ENCODE data around the gene NCBP2. TPM values are rescaled to one million over a fixed set of nuclear protein-coding genes. Genes with fewer than 3 reads are reported as not detected.

The NCBP2 gene
- total and polyA plus RNA-seq, 4 experiments from 2014 or later = 65.1 to 82.2 (median 72.5) TPM

GRCh38 chr3:196938124-196938523 lies 4.2 kb downstream of the NCBP2 start:
- H3K27me3 Mint-ChIP-seq = no peaks in the 10 kb centered on the region
- no peak overlapping the region for H3K27ac ChIP-seq (ENCODE audit: low read depth, low read length)
- no peaks in the 10 kb centered on the region for H3K27me3 ChIP-seq (ENCODE audit: insufficient read depth, low read length)
- no peak overlapping the region for H3K4me3 Mint-ChIP-seq
- peaks cover 21% of the 10 kb centered on the region for H3K4me1 ChIP-seq (ENCODE audit: insufficient read depth, low read length)
- H3K36me3 Mint-ChIP-seq = peaks cover 51 to 79% of the 10 kb centered on the region in 2 donors
- no peaks in the 10 kb centered on the region for H3K9me3 ChIP-seq (ENCODE audit: control insufficient read depth in 1 of 2, low read length in 2 of 2)
- H3K27ac Mint-ChIP-seq = peak overlapping the region in 2 of 7 donors; percentile 52 to 98
- no peak overlapping the region for H3K4me3 ChIP-seq (ENCODE audit: low read length in 2 of 2)
- H3K9me3 Mint-ChIP-seq = peaks cover 0 to 4% (median 0%) of the 10 kb centered on the region in 8 donors
- POLR2A ChIA-PET (ENCODE audit: partially characterized antibody) = interaction anchor here (1.5 kb wide), 1 partner anchor 53 kb away, joined by 3 read pairs; no protein-coding TSS in a partner anchor
- DNase-seq = no peak
- intact Hi-C loops (cut with micrococcal nuclease) = no loop called here
- CTCF ChIA-PET (ENCODE audit: partially characterized antibody) = no interaction called here
- peaks cover 52% of the 10 kb centered on the region for H3K36me3 ChIP-seq (ENCODE audit: insufficient read depth, low read length)
- H3K4me1 Mint-ChIP-seq = peaks cover 11 to 41% (median 28%) of the 10 kb centered on the region in 4 donors

- H3K27me3 Mint-ChIP-seq = no peaks in the 10 kb centered on the region
- Histone ChIP-seq H3K4me3 (ENCODE audit: low read length in 2 of 2) (no peak overlapping the region), H3K36me3 (ENCODE audit: insufficient read depth, low read length) (peaks cover 62% of the 10 kb centered on the region), H3K27ac (ENCODE audit: low read depth, low read length) (no peak overlapping the region), H3K4me1 (ENCODE audit: insufficient read depth, low read length) (peaks cover 15% of the 10 kb centered on the region), H3K27me3 (ENCODE audit: insufficient read depth, low read length) (no peaks in the 10 kb centered on the region), H3K9me3 (ENCODE audit: control insufficient read depth in 1 of 2, low read length in 2 of 2) (no peaks in the 10 kb centered on the region)
- H3K36me3 Mint-ChIP-seq = peaks cover 60 to 82% of the 10 kb centered on the region in 2 donors
- peaks cover 0 to under 1% (median 0%) of the 10 kb centered on the region in 8 donors for H3K9me3 Mint-ChIP-seq
- CTCF ChIA-PET (ENCODE audit: partially characterized antibody) = no interaction called here
- POLR2A ChIA-PET (ENCODE audit: partially characterized antibody) = no interaction called here
- intact Hi-C loops (cut with micrococcal nuclease) = no loop called here
- DNase-seq = no peak
- H3K27ac Mint-ChIP-seq = no peak overlapping the region
- H3K4me1 Mint-ChIP-seq = peaks cover 7 to 26% (median 15%) of the 10 kb centered on the region in 4 donors
- H3K4me3 Mint-ChIP-seq = no peak overlapping the region
Measured at GRCh38 chr3:196936288-196936687, 6.0 kb downstream of the NCBP2 start.

GRCh38 chr3:196932600-196932999 lies 9.7 kb downstream of the NCBP2 start:
- no peaks in the 10 kb centered on the region for H3K4me1 Mint-ChIP-seq
- Histone ChIP-seq H3K4me1 (ENCODE audit: insufficient read depth, low read length) (no peaks in the 10 kb centered on the region), H3K36me3 (ENCODE audit: insufficient read depth, low read length) (peaks cover 75% of the 10 kb centered on the region), H3K27ac (ENCODE audit: low read depth, low read length) (no peak overlapping the region), H3K4me3 (ENCODE audit: low read length in 2 of 2) (no peak overlapping the region), H3K9me3 (ENCODE audit: control insufficient read depth in 1 of 2, low read length in 2 of 2) (no peaks in the 10 kb centered on the region), H3K27me3 (ENCODE audit: insufficient read depth, low read length) (no peaks in the 10 kb centered on the region)
- POLR2A ChIA-PET (ENCODE audit: partially characterized antibody) = interaction anchor here (1.6 kb wide), 1 partner anchor 9 kb away, joined by 4 read pairs; no protein-coding TSS in a partner anchor
- H3K9me3 Mint-ChIP-seq = no peaks in the 10 kb centered on the region
- DNase-seq = no peak
- no peak overlapping the region for H3K4me3 Mint-ChIP-seq
- H3K27ac Mint-ChIP-seq = peak overlapping the region in 1 of 7 donors; percentile 44
- no peaks in the 10 kb centered on the region for H3K27me3 Mint-ChIP-seq
- CTCF ChIA-PET (ENCODE audit: partially characterized antibody) = no interaction called here
- intact Hi-C loops (cut with micrococcal nuclease) = no loop called here
- peaks cover 53 to 90% of the 10 kb centered on the region in 2 donors for H3K36me3 Mint-ChIP-seq

- Mint-ChIP-seq H3K9me3 (no peaks in the 10 kb centered on the region), H3K27me3 (no peaks in the 10 kb centered on the region), H3K4me1 (no peaks in the 10 kb centered on the region), H3K36me3 (peaks cover 47 to 88% of the 10 kb centered on the region in 2 donors), H3K4me3 (no peak overlapping the region), H3K27ac (peak overlapping the region in 2 of 7 donors; percentile 44 to 46)
- Histone ChIP-seq H3K27me3 (ENCODE audit: insufficient read depth, low read length) (no peaks in the 10 kb centered on the region), H3K36me3 (ENCODE audit: insufficient read depth, low read length) (peaks cover 69% of the 10 kb centered on the region), H3K27ac (ENCODE audit: low read depth, low read length) (no peak overlapping the region), H3K9me3 (ENCODE audit: control insufficient read depth in 1 of 2, low read length in 2 of 2) (no peaks in the 10 kb centered on the region), H3K4me3 (ENCODE audit: low read length in 2 of 2) (no peak overlapping the region), H3K4me1 (ENCODE audit: insufficient read depth, low read length) (no peaks in the 10 kb centered on the region)
- intact Hi-C loops (cut with micrococcal nuclease) = no loop called here
- ChIA-PET POLR2A (ENCODE audit: partially characterized antibody) (no interaction called here), CTCF (ENCODE audit: partially characterized antibody) (no interaction called here)
- DNase-seq = no peak
Measured at GRCh38 chr3:196931828-196932587, 10.3 kb downstream of the NCBP2 start.

- H3K36me3 Mint-ChIP-seq = peaks cover 38 to 79% of the 10 kb centered on the region in 2 donors
- no peaks in the 10 kb centered on the region for H3K4me1 Mint-ChIP-seq
- ChIA-PET CTCF (ENCODE audit: partially characterized antibody) (no interaction called here), POLR2A (ENCODE audit: partially characterized antibody) (interaction anchor here (0.5 to 2.2 kb wide), 2 partner anchors 11 to 37 kb away, joined by 3 to 10 read pairs; partner anchors contain the start of gene NCBP2)
- Histone ChIP-seq H3K27me3 (ENCODE audit: insufficient read depth, low read length) (no peaks in the 10 kb centered on the region), H3K9me3 (ENCODE audit: control insufficient read depth in 1 of 2, low read length in 2 of 2) (no peaks in the 10 kb centered on the region), H3K4me1 (ENCODE audit: insufficient read depth, low read length) (no peaks in the 10 kb centered on the region), H3K36me3 (ENCODE audit: insufficient read depth, low read length) (peaks cover 61% of the 10 kb centered on the region), H3K27ac (ENCODE audit: low read depth, low read length) (no peak overlapping the region), H3K4me3 (ENCODE audit: low read length in 2 of 2) (no peak overlapping the region)
- H3K27ac Mint-ChIP-seq = peak overlapping the region in 1 of 7 donors; percentile 50
- H3K27me3 Mint-ChIP-seq = no peaks in the 10 kb centered on the region
- no peak overlapping the region for H3K4me3 Mint-ChIP-seq
- intact Hi-C loops (cut with micrococcal nuclease) = no loop called here
- no peaks in the 10 kb centered on the region for H3K9me3 Mint-ChIP-seq
- DNase-seq = no peak
Measured at GRCh38 chr3:196931157-196931556, 11.2 kb downstream of the NCBP2 start.

- Histone ChIP-seq H3K4me1 (ENCODE audit: insufficient read depth, low read length) (no peaks in the 10 kb centered on the region), H3K4me3 (ENCODE audit: low read length in 2 of 2) (no peak overlapping the region), H3K27ac (ENCODE audit: low read depth, low read length) (no peak overlapping the region), H3K27me3 (ENCODE audit: insufficient read depth, low read length) (no peaks in the 10 kb centered on the region), H3K36me3 (ENCODE audit: insufficient read depth, low read length) (peaks cover 36% of the 10 kb centered on the region), H3K9me3 (ENCODE audit: control insufficient read depth in 1 of 2, low read length in 2 of 2) (no peaks in the 10 kb centered on the region)
- Mint-ChIP-seq H3K4me3 (no peak overlapping the region), H3K9me3 (no peaks in the 10 kb centered on the region), H3K27me3 (no peaks in the 10 kb centered on the region), H3K27ac (peak overlapping the region in 2 of 7 donors; percentile 51 to 55), H3K4me1 (no peaks in the 10 kb centered on the region), H3K36me3 (peaks cover 19 to 70% of the 10 kb centered on the region in 2 donors)
- ChIA-PET CTCF (ENCODE audit: partially characterized antibody) (no interaction called here), POLR2A (ENCODE audit: partially characterized antibody) (interaction anchor here (2.1 kb wide), 1 partner anchor 14 kb away, joined by 8 read pairs; the partner anchor contains the start of gene NCBP2)
- intact Hi-C loops (cut with micrococcal nuclease) = no loop called here
- no peak for DNase-seq
Measured at GRCh38 chr3:196927571-196928453, 14.5 kb downstream of the NCBP2 start.

- intact Hi-C loops (cut with micrococcal nuclease) = no loop called here
- H3K27me3 ChIP-seq (ENCODE audit: insufficient read depth, low read length) = no peaks in the 10 kb centered on the region
- no peaks in the 10 kb centered on the region for H3K9me3 ChIP-seq (ENCODE audit: control insufficient read depth in 1 of 2, low read length in 2 of 2)
- H3K36me3 ChIP-seq (ENCODE audit: insufficient read depth, low read length) = no peaks in the 10 kb centered on the region
- H3K4me1 Mint-ChIP-seq = peaks cover 0 to 6% (median under 1%) of the 10 kb centered on the region in 4 donors
- no peak overlapping the region for H3K4me3 ChIP-seq (ENCODE audit: low read length in 2 of 2)
- peaks cover 12 to 37% of the 10 kb centered on the region in 2 donors for H3K36me3 Mint-ChIP-seq
- peaks cover 0 to 7% (median 0%) of the 10 kb centered on the region in 8 donors for H3K9me3 Mint-ChIP-seq
- H3K27ac Mint-ChIP-seq = peak overlapping the region in 3 of 7 donors; percentile 42 to 68 (median 43)
- H3K4me1 ChIP-seq (ENCODE audit: insufficient read depth, low read length) = no peaks in the 10 kb centered on the region
- H3K27me3 Mint-ChIP-seq = no peaks in the 10 kb centered on the region
- H3K4me3 Mint-ChIP-seq = no peak overlapping the region
- ChIA-PET POLR2A (ENCODE audit: partially characterized antibody) (no interaction called here), CTCF (ENCODE audit: partially characterized antibody) (no interaction called here)
- DNase-seq = no peak
- no peak overlapping the region for H3K27ac ChIP-seq (ENCODE audit: low read depth, low read length)
Measured at GRCh38 chr3:196920733-196921132, 21.6 kb downstream of the NCBP2 start.
